ENCODE measurements around the gene ZMAT2. TPM values are rescaled to one million over a fixed set of nuclear protein-coding genes. Genes with fewer than 3 reads are reported as not detected.
A peak's percentile ranks its signal among the peaks of the same experiment; 100 is the strongest.

The ZMAT2 gene
- total RNA-seq, 1 donor from 2014 or later: 53.0 TPM

- H3K9me3 Mint-ChIP-seq: no peaks in the 10 kb centered on the region
- H3K27ac Mint-ChIP-seq (ENCODE audit: unreplicated experiment): no peak overlapping the region
- no peak for DNase-seq (ENCODE audit: low read depth, low spot score)
- no peak overlapping the region for H3K4me3 Mint-ChIP-seq
- no peaks in the 10 kb centered on the region for H3K27me3 Mint-ChIP-seq (ENCODE audit: low read depth)
- no peaks in the 10 kb centered on the region for H3K4me1 Mint-ChIP-seq
- TF ChIP-seq CTCF (conservative IDR thresholded peaks at IDR 0.05): no peak
- peaks cover 16% of the 10 kb centered on the region for H3K36me3 Mint-ChIP-seq (ENCODE audit: low read depth)
Observed at GRCh38 chr5:140677947-140678346, 22.3 kb upstream of the ZMAT2 start.

GRCh38 chr5:140678993-140679392, 21.3 kb upstream of the ZMAT2 start:
- DNase-seq (ENCODE audit: low read depth, low spot score): no peak
- no peak overlapping the region for H3K27ac Mint-ChIP-seq (ENCODE audit: unreplicated experiment)

GRCh38 chr5:140690376-140690932, 9.8 kb upstream of the ZMAT2 start:
- peaks cover 7% of the 10 kb centered on the region for H3K36me3 Mint-ChIP-seq (ENCODE audit: low read depth)
- H3K4me1 Mint-ChIP-seq: peaks cover 32% of the 10 kb centered on the region
- no peaks in the 10 kb centered on the region for H3K27me3 Mint-ChIP-seq (ENCODE audit: low read depth)
- no peaks in the 10 kb centered on the region for H3K9me3 Mint-ChIP-seq
- H3K4me3 Mint-ChIP-seq: peak overlapping the region; percentile 100
- no peak for DNase-seq (ENCODE audit: low read depth, low spot score)
- no peak for TF ChIP-seq CTCF (conservative IDR thresholded peaks at IDR 0.05)
- H3K27ac Mint-ChIP-seq (ENCODE audit: unreplicated experiment): peak overlapping the region; percentile 99

More at GRCh38 chr5:140678993-140679392, 21.3 kb upstream of the ZMAT2 start:
- TF ChIP-seq CTCF (conservative IDR thresholded peaks at IDR 0.05): no peak
- H3K4me3 Mint-ChIP-seq: no peak overlapping the region
- H3K4me1 Mint-ChIP-seq: no peaks in the 10 kb centered on the region
- peaks cover 15% of the 10 kb centered on the region for H3K36me3 Mint-ChIP-seq (ENCODE audit: low read depth)
- no peaks in the 10 kb centered on the region for H3K9me3 Mint-ChIP-seq
- no peaks in the 10 kb centered on the region for H3K27me3 Mint-ChIP-seq (ENCODE audit: low read depth)

- no peaks in the 10 kb centered on the region for H3K27me3 Mint-ChIP-seq (ENCODE audit: low read depth)
Observed at GRCh38 chr5:140690941-140691924, 9.0 kb upstream of the ZMAT2 start, which contains the start of the genes HARS1 and HARS2. Gene HARS1, minus strand, starts transcription at chr5:140691370. Its CDS starts 66 bp downstream, at chr5:140691304. Gene HARS2, plus strand, starts transcription at chr5:140691455. Its CDS starts 194 bp downstream, at chr5:140691649.

More at GRCh38 chr5:140690941-140691924, 9.0 kb upstream of the ZMAT2 start, which contains the start of the genes HARS1 and HARS2:
- H3K4me3 Mint-ChIP-seq: peak within 1 kb of the TSS; percentile 100
- H3K9me3 Mint-ChIP-seq: no peaks in the 10 kb centered on the region
- no peak for TF ChIP-seq CTCF (conservative IDR thresholded peaks at IDR 0.05)
- peaks cover 32% of the 10 kb centered on the region for H3K4me1 Mint-ChIP-seq
- peak; percentile 75 for DNase-seq (ENCODE audit: low read depth, low spot score)
- H3K27ac Mint-ChIP-seq (ENCODE audit: unreplicated experiment): peak within 1 kb of the TSS; percentile 99
- peaks cover 9% of the 10 kb centered on the region for H3K36me3 Mint-ChIP-seq (ENCODE audit: low read depth)
